Skin epidermis (tissue), 12 donors: Measurements from ENCODE around the gene CTNND2.
A peak's percentile ranks its signal among the peaks of the same experiment; 100 is the strongest.

ENCODE experiments used
- H3K27ac ChIP-seq, 21 experiments: fragments of 200-600 bp; sonication (generic) in 11 of 21; one replicate each; pipeline ENCODE4 v1.5.0; 2020; ENCODE audit warnings: mild to moderate bottlenecking in 3 of 21, inconsistent platforms in 2 of 21, moderate library complexity in 2 of 21
- H3K4me3 ChIP-seq, 7 experiments: fragments of 200-600 bp; sonication (generic) in 2 of 7; one replicate each; pipeline ENCODE4 v1.5.0; 2020; ENCODE audit warnings: inconsistent platforms in 2 of 7, mild to moderate bottlenecking in 2 of 7, moderate library complexity in 1 of 7

The CTNND2 gene

GRCh38 chr5:10936081-10936855 is 968.0 kb downstream of the CTNND2 start:
- no peak overlapping the region for H3K4me3 ChIP-seq
- H3K27ac ChIP-seq = peak overlapping the region in 1 of 21 experiments; percentile 42

- Histone ChIP-seq H3K27ac (no peak overlapping the region), H3K4me3 (no peak overlapping the region)
Observed at GRCh38 chr5:10935536-10935935, 968.7 kb downstream of the CTNND2 start.

GRCh38 chr5:10934783-10935355 is 969.4 kb downstream of the CTNND2 start:
- H3K4me3 ChIP-seq = no peak overlapping the region
- no peak overlapping the region for H3K27ac ChIP-seq

- Histone ChIP-seq H3K27ac (no peak overlapping the region), H3K4me3 (no peak overlapping the region)
Observed at GRCh38 chr5:10933121-10933520, 971.1 kb downstream of the CTNND2 start.

GRCh38 chr5:10932426-10932825 is 971.8 kb downstream of the CTNND2 start:
- H3K4me3 ChIP-seq = no peak overlapping the region
- H3K27ac ChIP-seq = no peak overlapping the region

- no peak overlapping the region for H3K27ac ChIP-seq
- H3K4me3 ChIP-seq = no peak overlapping the region
Observed at GRCh38 chr5:10927608-10928007, 976.6 kb downstream of the CTNND2 start.

- H3K27ac ChIP-seq = no peak overlapping the region
- no peak overlapping the region for H3K4me3 ChIP-seq
Observed at GRCh38 chr5:10923310-10923709, 980.9 kb downstream of the CTNND2 start.
